Nephron progenitor cell (in vitro differentiated cells): ENCODE measurements around the gene ACIN1.
A peak's percentile ranks its signal among the peaks of the same experiment; 100 is the strongest.

Source experiments
- DNase-seq: peaks from one replicate; pipeline ENCODE4 v3.0.0; 2021
- H3K27ac Mint-ChIP-seq: 2 replicates; pipeline ENCODE4 v1.8.0; 2021; ENCODE audit warnings: mild to moderate bottlenecking, moderate library complexity, mixed read lengths
- H3K27me3 Mint-ChIP-seq: 2 replicates; pipeline ENCODE4 v1.8.0; 2021; ENCODE audit warnings: mild to moderate bottlenecking, low read depth, mixed read lengths; ENCODE audit not compliant: poor library complexity
- H3K36me3 Mint-ChIP-seq: 2 replicates; pipeline ENCODE4 v1.8.0; 2021; ENCODE audit warnings: low read depth, mixed read lengths
- H3K4me1 Mint-ChIP-seq: 2 replicates; pipeline ENCODE4 v1.8.0; 2021; ENCODE audit warnings: mixed read lengths
- H3K4me3 Mint-ChIP-seq: 2 replicates; pipeline ENCODE4 v1.8.0; 2021; ENCODE audit warnings: mild to moderate bottlenecking, moderate library complexity, mixed read lengths
- H3K9me3 Mint-ChIP-seq: 2 replicates; pipeline ENCODE4 v1.8.0; 2021; ENCODE audit warnings: mild to moderate bottlenecking, moderate library complexity, mixed read lengths
- CTCF ChIP-seq: fragments of 200-600 bp; sonication (generic); IDR thresholded peaks from 2 replicates; pipeline ENCODE4 v1.5.0; 2021; ENCODE audit warnings: antibody characterized with exemption

Gene ACIN1

GRCh38 chr14:23104591-23105347 is 9.8 kb upstream of the ACIN1 start, which contains the start of gene CIROP:
TSS of gene CIROP (minus strand) at chr14:23104989. CDS start at chr14:23104920, 69 bp downstream.
- Mint-ChIP-seq H3K9me3 (no peaks in the 10 kb centered on the region), H3K27ac (peak within 1 kb of the TSS; percentile 19), H3K4me3 (peak within 1 kb of the TSS; percentile 63), H3K36me3 (no peaks in the 10 kb centered on the region), H3K27me3 (peaks cover 19% of the 10 kb centered on the region), H3K4me1 (peaks cover 31% of the 10 kb centered on the region)
- TF ChIP-seq CTCF = no peak
- no peak for DNase-seq

DNA sequence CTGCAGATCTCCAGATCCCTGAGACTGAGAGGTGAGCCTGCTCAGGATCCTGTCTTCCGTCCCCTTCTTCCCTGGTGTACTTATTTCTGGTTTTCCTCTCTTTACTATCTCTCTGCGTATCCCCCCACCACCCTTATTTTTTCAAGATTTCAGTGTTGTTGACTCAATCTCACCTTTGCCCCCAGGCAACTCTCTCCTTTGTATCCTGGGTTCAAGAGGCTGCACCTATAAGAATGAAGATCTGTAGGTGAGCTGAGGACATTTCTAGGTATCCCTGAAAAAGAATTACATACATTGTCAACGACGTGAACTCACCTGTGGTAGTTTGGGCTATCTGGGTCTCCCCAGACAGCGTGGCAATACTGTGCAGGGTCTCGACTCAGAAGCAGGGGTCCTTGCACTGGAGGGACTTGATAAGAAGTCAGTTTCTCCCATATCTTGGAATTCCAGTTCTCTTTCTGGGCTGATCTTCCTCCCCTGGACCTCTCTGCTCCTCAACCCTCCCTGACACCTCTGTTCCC is 9.2 kb upstream of the ACIN1 start:
- DNase-seq = no peak
- H3K4me1 Mint-ChIP-seq = peaks cover 31% of the 10 kb centered on the region

DNA sequence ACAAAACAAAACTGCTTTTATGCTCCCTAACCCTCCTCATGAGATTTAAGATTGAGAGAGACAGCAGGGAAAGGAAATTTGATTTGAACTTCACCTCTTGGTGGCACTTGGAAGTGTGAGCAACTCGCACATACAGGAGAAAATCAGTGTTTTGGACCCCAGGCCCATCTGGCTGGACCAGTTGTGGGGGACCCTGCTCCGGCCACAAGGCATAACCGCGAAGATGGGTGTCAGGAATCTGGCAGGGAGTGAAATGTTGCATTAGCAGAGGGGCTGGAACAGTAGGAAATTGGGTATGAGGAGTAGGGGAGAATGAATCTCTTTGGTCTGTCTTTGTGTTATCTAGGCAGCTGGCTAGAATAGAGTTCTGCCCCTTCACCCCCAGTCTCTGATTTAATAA is 8.6 kb upstream of the ACIN1 start:
- DNase-seq = no peak
- H3K27me3 Mint-ChIP-seq = peaks cover 16% of the 10 kb centered on the region
- no peaks in the 10 kb centered on the region for H3K9me3 Mint-ChIP-seq
- no peak overlapping the region for H3K27ac Mint-ChIP-seq
- TF ChIP-seq CTCF = no peak
- H3K4me3 Mint-ChIP-seq = no peak overlapping the region
- H3K36me3 Mint-ChIP-seq = peaks cover 8% of the 10 kb centered on the region
- H3K4me1 Mint-ChIP-seq = peaks cover 31% of the 10 kb centered on the region

More for the DNA sequence above, 9.2 kb upstream of the ACIN1 start:
- no peaks in the 10 kb centered on the region for H3K9me3 Mint-ChIP-seq
- no peak for TF ChIP-seq CTCF
- peak overlapping the region; percentile 63 for H3K4me3 Mint-ChIP-seq
- peaks cover 19% of the 10 kb centered on the region for H3K27me3 Mint-ChIP-seq
- H3K27ac Mint-ChIP-seq = peak overlapping the region; percentile 19
- peaks cover 2% of the 10 kb centered on the region for H3K36me3 Mint-ChIP-seq

DNA sequence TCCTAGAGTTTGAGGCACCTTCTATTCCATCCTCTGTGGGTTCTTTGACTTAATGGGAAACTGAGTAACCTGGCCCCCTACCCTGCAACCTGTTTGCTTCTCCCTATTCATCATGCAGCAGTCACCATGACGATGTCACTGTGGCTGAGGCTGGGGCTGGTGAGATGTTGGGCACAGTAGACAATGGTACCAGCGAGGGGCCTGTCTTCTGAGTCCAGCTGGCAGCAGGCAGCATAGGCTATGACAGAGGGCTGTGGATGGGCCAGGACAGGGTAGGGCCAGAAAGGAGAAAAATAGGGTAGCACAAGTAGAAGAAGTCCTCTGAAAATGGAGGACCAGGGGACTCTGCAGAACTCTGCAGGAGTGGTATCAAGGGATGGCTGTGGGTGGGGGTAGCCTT is 7.9 kb upstream of the ACIN1 start:
- H3K27me3 Mint-ChIP-seq = peaks cover 16% of the 10 kb centered on the region
- TF ChIP-seq CTCF = no peak
- H3K36me3 Mint-ChIP-seq = peaks cover 16% of the 10 kb centered on the region
- peaks cover 31% of the 10 kb centered on the region for H3K4me1 Mint-ChIP-seq
- H3K27ac Mint-ChIP-seq = no peak overlapping the region
- H3K4me3 Mint-ChIP-seq = no peak overlapping the region
- DNase-seq = no peak
- no peaks in the 10 kb centered on the region for H3K9me3 Mint-ChIP-seq

- H3K4me1 Mint-ChIP-seq = peaks cover 31% of the 10 kb centered on the region
- peaks cover 16% of the 10 kb centered on the region for H3K27me3 Mint-ChIP-seq
- peaks cover 22% of the 10 kb centered on the region for H3K36me3 Mint-ChIP-seq
- H3K4me3 Mint-ChIP-seq = no peak overlapping the region
- no peak overlapping the region for H3K27ac Mint-ChIP-seq
- no peak for TF ChIP-seq CTCF
- no peak for DNase-seq
- H3K9me3 Mint-ChIP-seq = no peaks in the 10 kb centered on the region
These were observed 7.2 kb upstream of the ACIN1 start for GRCh38 chr14:23101986-23102625.
